RPMI8226 (cell line): ENCODE measurements around the gene SERPINH1.
A peak's percentile ranks its signal among the peaks of the same experiment; 100 is the strongest.

Experiments
- DNase-seq: peaks from one replicate; pipeline ENCODE4 v3.0.0-alpha.2; 2015

SERPINH1 gene

DNA sequence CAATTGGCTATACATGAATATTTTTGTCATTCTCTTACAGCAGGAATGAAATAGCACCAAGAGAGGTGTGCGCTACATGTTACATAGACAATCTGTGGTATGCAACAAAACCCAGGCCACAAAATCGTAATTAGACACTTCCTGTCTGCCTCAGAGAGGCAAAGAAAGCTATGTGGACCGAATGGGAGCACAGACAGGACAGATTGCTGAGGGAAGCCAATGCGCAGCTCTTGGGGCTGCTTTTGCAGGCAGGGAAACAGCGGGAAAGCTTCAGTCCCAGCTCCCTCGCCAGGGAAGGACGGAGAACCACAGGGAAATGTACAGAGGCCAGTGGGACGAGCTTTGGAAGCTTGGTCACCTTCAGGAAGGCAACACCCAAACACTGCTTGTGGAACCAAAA lies 40.9 kb downstream of the SERPINH1 start:
- no peak for DNase-seq

DNA sequence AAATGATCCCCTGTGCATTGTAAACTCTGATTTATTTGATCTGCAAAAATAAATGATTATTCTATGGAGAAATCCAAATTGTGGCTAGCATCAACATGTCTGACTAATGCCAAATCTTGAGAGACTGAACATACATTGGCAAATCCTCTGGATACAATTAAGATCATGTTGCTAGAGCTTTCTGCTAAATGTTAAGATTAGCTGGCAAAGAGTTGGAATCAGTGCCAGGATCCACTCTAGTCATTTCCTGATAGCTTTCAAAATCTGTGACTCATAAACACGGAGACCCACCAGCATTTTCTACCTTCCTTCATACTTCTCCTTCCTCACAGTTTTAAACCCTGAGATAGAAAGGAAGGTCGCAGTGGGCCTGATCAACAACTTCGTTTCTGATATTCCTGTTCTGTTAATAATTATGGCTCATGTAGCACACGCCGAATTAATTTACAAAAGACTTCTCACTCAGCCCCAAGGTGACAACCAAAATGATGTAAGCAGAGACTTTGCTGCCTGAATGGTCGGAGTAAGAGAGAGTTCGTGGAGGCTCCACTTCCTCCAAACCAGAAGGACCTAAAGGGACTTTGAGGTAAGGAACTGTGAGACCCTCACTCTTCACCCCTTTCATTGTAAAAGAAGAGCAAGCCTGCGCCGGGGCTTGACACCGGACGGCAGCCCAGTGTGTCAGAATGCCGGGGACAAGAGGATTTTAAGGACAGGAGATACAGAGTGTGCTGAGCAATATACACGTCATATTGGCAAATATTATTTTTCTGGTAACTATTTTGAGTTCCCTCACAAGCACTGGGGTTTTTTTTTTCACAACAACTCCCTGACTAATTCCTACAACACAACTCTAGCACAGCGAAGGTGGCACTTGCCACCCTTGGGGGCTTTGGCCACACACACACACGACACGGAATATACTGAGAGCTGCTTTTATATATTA lies 42.0 kb downstream of the SERPINH1 start:
- DNase-seq: no peak

DNA sequence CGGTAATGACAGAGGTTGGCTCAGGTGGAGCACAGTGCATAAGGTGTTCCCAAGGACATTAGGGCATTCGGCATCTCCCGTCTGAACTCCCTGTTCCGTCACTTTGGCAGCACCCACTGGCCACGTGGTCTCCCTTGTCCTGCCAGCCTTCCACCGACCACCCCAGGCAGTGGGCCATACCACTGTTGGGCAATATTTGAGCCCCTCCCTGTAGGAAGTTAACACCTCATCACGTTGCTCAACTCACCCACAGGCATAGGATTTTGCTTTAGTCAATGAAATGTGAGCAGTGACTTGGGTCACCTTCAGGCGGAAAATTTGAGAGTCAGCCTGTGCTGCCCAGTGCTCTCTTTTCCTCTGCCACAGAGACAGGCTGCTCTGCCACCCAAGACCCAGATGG lies 44.0 kb downstream of the SERPINH1 start:
- no peak for DNase-seq

DNA sequence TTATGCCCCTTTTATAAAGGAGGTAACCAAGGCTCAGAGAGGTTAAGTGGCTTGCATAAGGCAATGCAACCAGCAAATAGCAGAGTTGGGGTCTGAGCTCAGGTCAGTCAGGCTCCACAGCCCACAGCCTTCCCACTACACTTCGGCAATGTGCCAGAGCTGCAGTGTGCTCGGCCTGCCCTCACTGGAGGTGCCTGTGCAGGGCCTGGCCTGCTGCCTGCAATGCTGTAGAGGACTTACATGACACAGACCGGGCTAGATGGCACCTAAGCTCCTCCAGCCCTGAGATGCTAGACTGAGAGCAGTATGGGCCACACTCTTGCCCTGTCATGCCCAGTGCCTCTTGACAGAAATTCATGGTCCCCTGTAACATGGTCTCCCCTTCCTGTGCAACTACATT lies 49.8 kb downstream of the SERPINH1 start:
- DNase-seq: peak; percentile 23

- peak; percentile 19 for DNase-seq
Measured at GRCh38 chr11:75615751-75616150, 53.7 kb downstream of the SERPINH1 start.

DNA sequence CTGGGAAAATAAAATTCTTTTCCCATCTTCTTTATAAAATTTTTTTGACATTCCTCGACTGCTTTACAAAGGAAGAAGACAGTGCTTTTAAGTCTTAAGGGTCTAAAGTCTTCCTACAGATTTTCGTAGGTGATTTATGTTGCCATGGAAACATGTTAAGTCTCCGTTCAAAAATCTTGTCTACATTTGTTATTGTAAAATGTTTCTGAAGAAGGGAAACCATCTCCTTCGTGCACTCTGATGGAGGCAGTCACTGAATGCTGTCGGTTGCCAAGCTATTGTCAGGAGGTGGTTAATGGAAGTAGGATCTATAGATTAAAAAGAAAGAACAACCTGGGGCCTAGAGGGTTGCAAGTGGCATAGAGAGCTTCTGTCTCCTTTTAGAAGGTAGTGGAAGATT lies 54.2 kb downstream of the SERPINH1 start:
- no peak for DNase-seq
